AG04449 (cell line): ENCODE results near the gene FOXA3.
A peak's percentile ranks its signal among the peaks of the same experiment; 100 is the strongest.

ENCODE experiments used
- CTCF ChIA-PET: fragments of 350-600 bp; formaldehyde crosslinking; extraction: SDS; loops from one replicate; lab custom pipeline; 2021; ENCODE audit warnings: antibody characterized with exemption; lab: Yijun Ruan, JAX
- POLR2A ChIA-PET: fragments of 400-600, 350-600 bp; formaldehyde crosslinking; extraction: SDS; loops from one replicate; lab custom pipeline; 2020; ENCODE audit warnings: antibody characterized with exemption, inconsistent platforms; lab: Yijun Ruan, JAX
- DNase-seq: peaks from one replicate; pipeline ENCODE4 v3.0.0-alpha.2; 2010; ENCODE audit warnings: low read depth, low spot score
- H3K4me3 ChIP-seq: 2 replicates; pipeline ENCODE4 v1.5.1; 2011; ENCODE audit warnings: low read depth, mild to moderate bottlenecking, control low read depth, low read length
- CTCF ChIP-seq: IDR thresholded peaks from one replicate; pipeline ENCODE4 v1.5.1; 2011; ENCODE audit warnings: mild to moderate bottlenecking, moderate library complexity, low read length, control low read depth, inconsistent platforms; ENCODE audit not compliant: insufficient read depth; ENCODE audit errors: missing control alignments

The FOXA3 gene

GRCh38 chr19:45919678-45920077, 55.6 kb downstream of the FOXA3 start:
- CTCF ChIA-PET: interaction anchor here (1.5 to 2.0 kb wide), 2 partner anchors 16 to 103 kb away, joined by 4 read pairs; no protein-coding TSS in a partner anchor
- no peak for DNase-seq
- TF ChIP-seq CTCF: no peak
- POLR2A ChIA-PET: no interaction called here
- H3K4me3 ChIP-seq: no peak overlapping the region

GRCh38 chr19:45920458-45920857, 56.3 kb downstream of the FOXA3 start:
- no peak overlapping the region for H3K4me3 ChIP-seq
- no peak for TF ChIP-seq CTCF
- POLR2A ChIA-PET: no interaction called here
- CTCF ChIA-PET: no interaction called here
- DNase-seq: no peak

- CTCF ChIA-PET: no interaction called here
Observed at GRCh38 chr19:45922281-45922680, 58.2 kb downstream of the FOXA3 start.

More at GRCh38 chr19:45922281-45922680, 58.2 kb downstream of the FOXA3 start:
- no peak overlapping the region for H3K4me3 ChIP-seq
- TF ChIP-seq CTCF: peak; percentile 8
- POLR2A ChIA-PET: no interaction called here
- DNase-seq: no peak
